GM21423 (cell line): ENCODE measurements around the gene NOL4L.
"Not testable (repeated sequence)": the region's sequence is repeated elsewhere in the genome, so short reads cannot be mapped to it uniquely, and the experiment has no call there.

Source experiments
- ATAC-seq: cut with Tn5 transposase; IDR thresholded peaks from one replicate; pipeline ENCODE4 v1.9.1; 2021; ENCODE audit warnings: mild to moderate bottlenecking, moderate library complexity; ENCODE audit not compliant: unreplicated experiment

NOL4L gene

GRCh38 chr20:32512047-32512385 is 73.1 kb downstream of the NOL4L start:
- no peak for ATAC-seq

- no peak for ATAC-seq
Observed at GRCh38 chr20:32511358-32512046, 73.6 kb downstream of the NOL4L start.

GRCh38 chr20:32510601-32511357 is 74.4 kb downstream of the NOL4L start:
- ATAC-seq = no peak

GRCh38 chr20:32510120-32510600 is 75.0 kb downstream of the NOL4L start:
- ATAC-seq = no peak

GRCh38 chr20:32509639-32510066 is 75.5 kb downstream of the NOL4L start:
- peak; percentile 61 for ATAC-seq

- no peak for ATAC-seq
Observed at GRCh38 chr20:32508775-32509119, 76.4 kb downstream of the NOL4L start.

GRCh38 chr20:32507998-32508774 is 76.9 kb downstream of the NOL4L start:
- ATAC-seq = no peak

GRCh38 chr20:32506721-32507120 is 78.4 kb downstream of the NOL4L start:
- ATAC-seq = no peak

GRCh38 chr20:32505723-32506473 is 79.2 kb downstream of the NOL4L start:
- ATAC-seq = no peak

- no peak for ATAC-seq
Observed at GRCh38 chr20:32501709-32502108, 83.4 kb downstream of the NOL4L start.

GRCh38 chr20:32497589-32498224 is 87.4 kb downstream of the NOL4L start:
- ATAC-seq = no peak

- no peak for ATAC-seq
Observed at GRCh38 chr20:32496811-32497533, 88.2 kb downstream of the NOL4L start.

- no peak for ATAC-seq
Observed at GRCh38 chr20:32495949-32496348, 89.2 kb downstream of the NOL4L start.

- ATAC-seq = no peak
Observed at GRCh38 chr20:32495217-32495565, 89.9 kb downstream of the NOL4L start.

- no peak for ATAC-seq
Observed at GRCh38 chr20:32494483-32495216, 90.5 kb downstream of the NOL4L start.

GRCh38 chr20:32493356-32493755 is 91.8 kb downstream of the NOL4L start:
- no peak for ATAC-seq

GRCh38 chr20:32491764-32492151 is 93.4 kb downstream of the NOL4L start:
- ATAC-seq = not testable (repeated sequence)

GRCh38 chr20:32490942-32491763 is 94.0 kb downstream of the NOL4L start:
- ATAC-seq = no peak
